NCI-H146 treated with DMSO at 0.1 percent for 48 hours (cell line): ENCODE measurements around the gene CRYL1.
A peak's percentile ranks its signal among the peaks of the same experiment; 100 is the strongest.

Source experiments
- DNase-seq: peaks from one replicate; lab custom pipeline; 2025; ENCODE audit not compliant: unreplicated experiment; lab: John Stamatoyannopoulos, UW

Gene CRYL1

GRCh38 chr13:20495087-20496023, 30.3 kb downstream of the CRYL1 start:
- DNase-seq: peak; percentile 18

GRCh38 chr13:20494656-20495055, 31.0 kb downstream of the CRYL1 start:
- DNase-seq: no peak

- DNase-seq: no peak
Observed at GRCh38 chr13:20492641-20493040, 33.0 kb downstream of the CRYL1 start.

GRCh38 chr13:20491926-20492435, 33.7 kb downstream of the CRYL1 start:
- no peak for DNase-seq

GRCh38 chr13:20489185-20489820, 36.4 kb downstream of the CRYL1 start:
- DNase-seq: no peak

- DNase-seq: no peak
Observed at GRCh38 chr13:20487927-20488326, 37.7 kb downstream of the CRYL1 start.

- DNase-seq: no peak
Observed at GRCh38 chr13:20482787-20483186, 42.9 kb downstream of the CRYL1 start.

- no peak for DNase-seq
Observed at GRCh38 chr13:20482275-20482761, 43.3 kb downstream of the CRYL1 start.

- no peak for DNase-seq
Observed at GRCh38 chr13:20477394-20477793, 48.3 kb downstream of the CRYL1 start.

- DNase-seq: no peak
Observed at GRCh38 chr13:20475927-20476691, 49.5 kb downstream of the CRYL1 start.

- DNase-seq: no peak
Observed at GRCh38 chr13:20474515-20474914, 51.1 kb downstream of the CRYL1 start.

GRCh38 chr13:20473888-20474287, 51.8 kb downstream of the CRYL1 start:
- DNase-seq: no peak

- DNase-seq: no peak
Observed at GRCh38 chr13:20473139-20473538, 52.5 kb downstream of the CRYL1 start.

- no peak for DNase-seq
Observed at GRCh38 chr13:20472531-20472930, 53.1 kb downstream of the CRYL1 start.

- no peak for DNase-seq
Observed at GRCh38 chr13:20470136-20470535, 55.5 kb downstream of the CRYL1 start.

GRCh38 chr13:20466371-20466770, 59.3 kb downstream of the CRYL1 start:
- no peak for DNase-seq

- no peak for DNase-seq
Observed at GRCh38 chr13:20465218-20465879, 60.3 kb downstream of the CRYL1 start.

- DNase-seq: no peak
Observed at GRCh38 chr13:20462921-20463320, 62.7 kb downstream of the CRYL1 start.

GRCh38 chr13:20462533-20462915, 63.1 kb downstream of the CRYL1 start:
- DNase-seq: no peak

GRCh38 chr13:20461860-20462532, 63.7 kb downstream of the CRYL1 start:
- DNase-seq: no peak
